Measurements from ENCODE around the gene PSMA4.
A peak's percentile ranks its signal among the peaks of the same experiment; 100 is the strongest.

PSMA4 gene

DNA sequence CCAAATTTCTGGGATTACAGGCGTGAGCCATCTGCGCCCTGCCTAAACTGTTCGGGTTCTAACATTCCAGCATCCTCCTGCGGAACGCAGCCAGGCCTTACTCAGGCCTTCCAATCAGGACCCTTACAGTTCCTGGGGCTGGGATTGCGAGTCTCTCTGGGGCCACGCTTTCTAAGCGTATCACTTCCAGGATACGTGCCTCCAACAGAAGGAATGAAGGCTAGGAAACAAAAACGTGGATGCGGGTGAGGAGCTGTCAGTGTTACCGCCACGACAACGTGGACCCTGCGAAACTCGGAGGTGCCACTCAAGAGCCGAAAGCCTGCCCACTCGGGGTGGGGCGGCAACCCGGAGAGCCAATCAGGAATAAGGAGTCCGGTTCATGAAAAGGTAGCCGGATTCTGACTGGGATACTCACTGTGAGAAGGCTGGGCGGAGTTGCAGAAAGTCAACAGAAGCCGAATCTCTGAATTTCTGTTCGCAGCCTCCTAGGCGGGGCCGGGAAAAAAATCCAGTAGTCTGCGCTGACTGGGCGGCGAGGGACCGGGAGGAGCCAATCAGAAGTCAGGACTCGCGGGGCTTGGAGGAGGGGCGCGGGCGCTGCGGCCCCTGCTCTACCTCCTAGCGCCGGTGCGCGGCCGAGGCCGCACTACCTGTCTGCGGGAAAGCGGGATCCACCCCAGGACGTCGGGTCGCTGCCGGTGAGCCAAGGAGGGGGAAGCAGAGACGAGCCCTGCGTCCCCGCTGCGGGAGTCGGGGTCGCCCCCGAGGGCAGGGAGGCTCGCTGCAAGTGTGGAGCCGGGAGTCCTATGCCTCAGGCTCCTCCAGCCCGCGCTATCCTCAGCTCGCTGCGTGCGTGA, 33.0 kb upstream of the PSMA4 start, which contains the start of gene HYKK:
TSS of gene HYKK (plus strand) at position 607 of the 860 bp plus-strand sequence. CDS start 5,512 bp downstream, outside the sequence.
- Histone ChIP-seq H3K23ac (ENCODE audit: low read length in 2 of 2) (peak within 1 kb of the TSS in 1 of 2 experiments; percentile 62), H2BK120ac (ENCODE audit: low read depth, low read length) (no peak within 1 kb of the TSS), H3K14ac (ENCODE audit: low read length in 2 of 2) (peak within 1 kb of the TSS in 1 of 2 experiments; percentile 81), H2AK5ac (ENCODE audit: low read length, severe bottlenecking) (no peak within 1 kb of the TSS), H3K4me1 (ENCODE audit: control insufficient read depth, insufficient read depth, low read depth, low read length) (peaks cover 6% of the 10 kb centered on the region), H3K27ac (ENCODE audit: low read length, poor library complexity, severe bottlenecking) (peak within 1 kb of the TSS; percentile 50), H4K8ac (ENCODE audit: low read length) (peak within 1 kb of the TSS; percentile 31), H3K18ac (ENCODE audit: low read depth in 1 of 2, low read length in 2 of 2) (peak within 1 kb of the TSS; percentile 53 to 92), H3K4me2 (ENCODE audit: low read length, poor library complexity, severe bottlenecking) (peak within 1 kb of the TSS; percentile 100), H2BK5ac (ENCODE audit: low read depth, low read length, poor library complexity, severe bottlenecking) (no peak within 1 kb of the TSS), H3K4ac (ENCODE audit: low read depth in 1 of 2, low read length in 2 of 2) (peak within 1 kb of the TSS in 1 of 2 experiments; percentile 76), H2BK15ac (ENCODE audit: low read depth, poor library complexity, severe bottlenecking) (no peak within 1 kb of the TSS), H2BK12ac (ENCODE audit: low read length in 2 of 2) (peak within 1 kb of the TSS in 1 of 2 experiments; percentile 88), H3K79me1 (replicated peaks; ENCODE audit: low read length, poor library complexity, severe bottlenecking) (no peaks in the 10 kb centered on the region), H3K9ac (ENCODE audit: low read length) (peak within 1 kb of the TSS; percentile 84), H2AFZ (ENCODE audit: low read depth, low read length) (peak within 1 kb of the TSS; percentile 100), H3K9me3 (ENCODE audit: control insufficient read depth, low read length) (no peaks in the 10 kb centered on the region), H3K36me3 (ENCODE audit: control insufficient read depth in 1 of 2, insufficient read depth in 2 of 2, low read depth in 1 of 2, low read length in 2 of 2) (no peaks in the 10 kb centered on the region), H3K27me3 (ENCODE audit: control insufficient read depth in 1 of 2, insufficient read depth in 1 of 2, low read length in 2 of 2) (peaks cover 0 to 10% of the 10 kb centered on the region in 2 experiments), H3K4me3 (ENCODE audit: insufficient read depth in 1 of 2, low read depth in 1 of 2, low read length in 2 of 2) (peak within 1 kb of the TSS; percentile 92), H4K91ac (ENCODE audit: low read length) (no peak within 1 kb of the TSS)
- peak; percentile 99 for DNase-seq
- 2% methylated on average over 63 of the region's 63 CpGs for WGBS

DNA sequence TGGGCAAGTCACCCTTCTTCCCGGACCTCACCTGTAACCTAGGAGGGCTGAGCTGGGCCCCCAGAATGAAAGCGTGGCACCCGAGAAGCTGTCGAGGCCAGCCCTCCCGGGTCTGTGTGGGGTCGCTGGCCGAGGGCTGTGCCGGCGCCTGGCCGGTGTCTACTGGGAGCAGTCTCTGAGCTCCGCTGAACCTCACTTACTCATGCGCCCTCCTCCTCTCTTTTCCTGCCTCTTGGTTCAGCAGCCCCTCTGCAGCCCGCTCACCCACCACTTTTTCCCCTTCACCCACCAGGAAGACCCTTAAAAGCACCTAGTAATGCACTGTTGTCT, 32.4 kb upstream of the PSMA4 start:
- no peaks in the 10 kb centered on the region for H3K36me3 ChIP-seq (ENCODE audit: control insufficient read depth in 1 of 2, insufficient read depth in 2 of 2, low read depth in 1 of 2, low read length in 2 of 2)
- DNase-seq: no peak
- H3K79me1 ChIP-seq (replicated peaks; ENCODE audit: low read length, poor library complexity, severe bottlenecking): no peaks in the 10 kb centered on the region
- no peak overlapping the region for H3K27ac ChIP-seq (ENCODE audit: low read length, poor library complexity, severe bottlenecking)
- peak overlapping the region; percentile 88 for H3K4me2 ChIP-seq (ENCODE audit: low read length, poor library complexity, severe bottlenecking)
- peak overlapping the region; percentile 100 for H2AFZ ChIP-seq (ENCODE audit: low read depth, low read length)
- no peak overlapping the region for H2AK5ac ChIP-seq (ENCODE audit: low read length, severe bottlenecking)
- peak overlapping the region in 1 of 2 experiments; percentile 88 for H2BK12ac ChIP-seq (ENCODE audit: low read length in 2 of 2)
- peak overlapping the region in 1 of 2 experiments; percentile 76 for H3K4ac ChIP-seq (ENCODE audit: low read depth in 1 of 2, low read length in 2 of 2)
- no peak overlapping the region for H4K91ac ChIP-seq (ENCODE audit: low read length)
- peak overlapping the region in 1 of 2 experiments; percentile 81 for H3K14ac ChIP-seq (ENCODE audit: low read length in 2 of 2)
- no peak overlapping the region for H2BK120ac ChIP-seq (ENCODE audit: low read depth, low read length)
- peak overlapping the region; percentile 84 for H3K9ac ChIP-seq (ENCODE audit: low read length)
- no peaks in the 10 kb centered on the region for H3K9me3 ChIP-seq (ENCODE audit: control insufficient read depth, low read length)
- peak overlapping the region in 1 of 2 experiments; percentile 92 for H3K18ac ChIP-seq (ENCODE audit: low read depth in 1 of 2, low read length in 2 of 2)
- peak overlapping the region in 1 of 2 experiments; percentile 62 for H3K23ac ChIP-seq (ENCODE audit: low read length in 2 of 2)
- peaks cover 6% of the 10 kb centered on the region for H3K4me1 ChIP-seq (ENCODE audit: control insufficient read depth, insufficient read depth, low read depth, low read length)
- no peak overlapping the region for H4K8ac ChIP-seq (ENCODE audit: low read length)
- peaks cover 0 to 10% of the 10 kb centered on the region in 2 experiments for H3K27me3 ChIP-seq (ENCODE audit: control insufficient read depth in 1 of 2, insufficient read depth in 1 of 2, low read length in 2 of 2)
- no peak overlapping the region for H2BK5ac ChIP-seq (ENCODE audit: low read depth, low read length, poor library complexity, severe bottlenecking)
- 2% methylated on average over 13 of the region's 13 CpGs for WGBS
- H2BK15ac ChIP-seq (ENCODE audit: low read depth, poor library complexity, severe bottlenecking): no peak overlapping the region
- H3K4me3 ChIP-seq (ENCODE audit: insufficient read depth in 1 of 2, low read depth in 1 of 2, low read length in 2 of 2): peak overlapping the region; percentile 92

DNA sequence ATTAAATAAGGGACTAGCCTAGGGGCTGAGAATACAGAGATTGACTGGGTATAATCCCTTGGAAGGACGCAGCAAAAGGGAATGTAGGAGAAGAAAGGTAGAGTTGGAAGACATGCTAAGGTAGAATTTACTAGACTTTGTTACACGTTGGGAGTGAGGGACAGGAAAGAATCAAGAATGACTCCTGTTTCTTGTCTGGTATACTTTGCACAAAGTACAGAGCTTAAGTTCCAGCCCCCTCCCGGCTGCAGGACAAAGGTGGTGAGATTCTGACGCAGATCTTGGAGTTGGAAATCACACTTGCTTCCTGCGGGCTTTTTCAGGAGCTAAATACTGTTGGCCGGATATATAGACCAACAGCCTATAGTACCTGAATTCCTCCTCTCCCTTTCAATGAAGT, 32.0 kb upstream of the PSMA4 start:
- H3K23ac ChIP-seq (ENCODE audit: low read length in 2 of 2): no peak overlapping the region
- H2BK5ac ChIP-seq (ENCODE audit: low read depth, low read length, poor library complexity, severe bottlenecking): no peak overlapping the region
- H3K4me3 ChIP-seq (ENCODE audit: insufficient read depth in 1 of 2, low read depth in 1 of 2, low read length in 2 of 2): peak overlapping the region in 1 of 2 experiments; percentile 92
- H4K8ac ChIP-seq (ENCODE audit: low read length): no peak overlapping the region
- no peaks in the 10 kb centered on the region for H3K79me1 ChIP-seq (replicated peaks; ENCODE audit: low read length, poor library complexity, severe bottlenecking)
- no peak overlapping the region for H2BK15ac ChIP-seq (ENCODE audit: low read depth, poor library complexity, severe bottlenecking)
- H2AK5ac ChIP-seq (ENCODE audit: low read length, severe bottlenecking): no peak overlapping the region
- H3K4me1 ChIP-seq (ENCODE audit: control insufficient read depth, insufficient read depth, low read depth, low read length): peaks cover 6% of the 10 kb centered on the region
- H2AFZ ChIP-seq (ENCODE audit: low read depth, low read length): no peak overlapping the region
- no peak overlapping the region for H2BK120ac ChIP-seq (ENCODE audit: low read depth, low read length)
- H3K36me3 ChIP-seq (ENCODE audit: control insufficient read depth in 1 of 2, insufficient read depth in 2 of 2, low read depth in 1 of 2, low read length in 2 of 2): no peaks in the 10 kb centered on the region
- H3K4ac ChIP-seq (ENCODE audit: low read depth in 1 of 2, low read length in 2 of 2): no peak overlapping the region
- no peak overlapping the region for H3K14ac ChIP-seq (ENCODE audit: low read length in 2 of 2)
- H2BK12ac ChIP-seq (ENCODE audit: low read length in 2 of 2): no peak overlapping the region
- peaks cover 0 to 10% of the 10 kb centered on the region in 2 experiments for H3K27me3 ChIP-seq (ENCODE audit: control insufficient read depth in 1 of 2, insufficient read depth in 1 of 2, low read length in 2 of 2)
- H3K4me2 ChIP-seq (ENCODE audit: low read length, poor library complexity, severe bottlenecking): peak overlapping the region; percentile 88
- DNase-seq: no peak
- H3K27ac ChIP-seq (ENCODE audit: low read length, poor library complexity, severe bottlenecking): no peak overlapping the region
- WGBS: 38% methylated on average over 4 of the region's 6 CpGs
- no peak overlapping the region for H3K18ac ChIP-seq (ENCODE audit: low read depth in 1 of 2, low read length in 2 of 2)
- no peaks in the 10 kb centered on the region for H3K9me3 ChIP-seq (ENCODE audit: control insufficient read depth, low read length)
- H4K91ac ChIP-seq (ENCODE audit: low read length): no peak overlapping the region
- peak overlapping the region; percentile 84 for H3K9ac ChIP-seq (ENCODE audit: low read length)

DNA sequence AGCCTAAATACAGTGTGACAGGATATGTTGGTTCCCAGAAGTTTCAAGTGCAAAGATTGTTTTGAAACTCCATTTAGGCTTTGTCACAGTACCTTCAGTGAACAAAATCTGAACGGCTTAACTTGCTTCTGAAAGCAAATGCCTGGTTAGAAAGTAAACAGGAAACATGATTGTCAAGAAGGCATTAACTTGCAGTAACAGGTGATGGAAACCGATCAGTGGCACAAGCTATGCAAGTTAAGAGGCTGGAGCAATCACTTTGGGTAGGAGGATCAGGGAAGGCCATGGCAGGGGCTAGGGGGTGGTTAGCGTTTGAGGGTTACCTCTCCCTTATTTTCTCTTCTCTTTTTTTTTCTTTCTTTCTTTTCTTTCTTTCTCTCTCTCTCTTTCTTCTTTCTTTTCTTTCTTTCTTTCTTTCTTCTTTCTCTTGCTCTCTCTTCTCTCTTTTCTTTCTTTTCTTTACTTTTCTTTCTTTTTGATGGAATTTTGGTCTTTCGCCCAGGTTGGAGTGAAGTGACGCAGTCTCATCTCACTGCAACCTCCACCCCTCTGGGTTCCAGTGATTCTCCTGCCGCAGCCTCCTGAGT, 30.4 kb upstream of the PSMA4 start:
- Histone ChIP-seq H3K27ac (ENCODE audit: low read length, poor library complexity, severe bottlenecking) (no peak overlapping the region), H3K23ac (ENCODE audit: low read length in 2 of 2) (no peak overlapping the region), H2BK120ac (ENCODE audit: low read depth, low read length) (no peak overlapping the region), H3K4ac (ENCODE audit: low read depth in 1 of 2, low read length in 2 of 2) (no peak overlapping the region), H3K14ac (ENCODE audit: low read length in 2 of 2) (no peak overlapping the region), H3K18ac (ENCODE audit: low read depth in 1 of 2, low read length in 2 of 2) (no peak overlapping the region), H3K4me2 (ENCODE audit: low read length, poor library complexity, severe bottlenecking) (no peak overlapping the region), H3K4me1 (ENCODE audit: control insufficient read depth, insufficient read depth, low read depth, low read length) (peaks cover 6% of the 10 kb centered on the region), H2BK5ac (ENCODE audit: low read depth, low read length, poor library complexity, severe bottlenecking) (no peak overlapping the region), H2AFZ (ENCODE audit: low read depth, low read length) (no peak overlapping the region), H2BK12ac (ENCODE audit: low read length in 2 of 2) (no peak overlapping the region), H2BK15ac (ENCODE audit: low read depth, poor library complexity, severe bottlenecking) (no peak overlapping the region), H4K91ac (ENCODE audit: low read length) (no peak overlapping the region), H3K9ac (ENCODE audit: low read length) (no peak overlapping the region), H4K8ac (ENCODE audit: low read length) (no peak overlapping the region), H3K4me3 (ENCODE audit: insufficient read depth in 1 of 2, low read depth in 1 of 2, low read length in 2 of 2) (no peak overlapping the region), H3K9me3 (ENCODE audit: control insufficient read depth, low read length) (no peaks in the 10 kb centered on the region), H3K79me1 (replicated peaks; ENCODE audit: low read length, poor library complexity, severe bottlenecking) (no peaks in the 10 kb centered on the region), H3K27me3 (ENCODE audit: control insufficient read depth in 1 of 2, insufficient read depth in 1 of 2, low read length in 2 of 2) (peaks cover 0 to 10% of the 10 kb centered on the region in 2 experiments), H2AK5ac (ENCODE audit: low read length, severe bottlenecking) (no peak overlapping the region), H3K36me3 (ENCODE audit: control insufficient read depth in 1 of 2, insufficient read depth in 2 of 2, low read depth in 1 of 2, low read length in 2 of 2) (no peaks in the 10 kb centered on the region)
- WGBS: 75% methylated on average over 5 of the region's 6 CpGs
- no peak for DNase-seq
